NCI-H2171 treated with DMSO at 0.1 percent for 48 hours (cell line): ENCODE measurements around the gene HOOK2.
A peak's percentile ranks its signal among the peaks of the same experiment; 100 is the strongest.
"Not testable (repeated sequence)": the region's sequence is repeated elsewhere in the genome, so short reads cannot be mapped to it uniquely, and the experiment has no call there.

Experiments used
- DNase-seq: peaks from one replicate; lab custom pipeline; 2025; lab: John Stamatoyannopoulos, UW

HOOK2 gene

GRCh38 chr19:12721656-12722565 is 53.4 kb downstream of the HOOK2 start:
- DNase-seq: peak; percentile 46

GRCh38 chr19:12720851-12721655 is 54.3 kb downstream of the HOOK2 start:
- DNase-seq: no peak

- DNase-seq: no peak
Observed at GRCh38 chr19:12720296-12720695, 55.1 kb downstream of the HOOK2 start.

- DNase-seq: no peak
Observed at GRCh38 chr19:12715929-12716328, 59.4 kb downstream of the HOOK2 start.

- no peak for DNase-seq
Observed at GRCh38 chr19:12715102-12715501, 60.2 kb downstream of the HOOK2 start.

- not testable (repeated sequence) for DNase-seq
Observed at GRCh38 chr19:12713304-12713703, 62.0 kb downstream of the HOOK2 start.
